Measurements from ENCODE around the gene NDUFA13.

The NDUFA13 gene

DNA sequence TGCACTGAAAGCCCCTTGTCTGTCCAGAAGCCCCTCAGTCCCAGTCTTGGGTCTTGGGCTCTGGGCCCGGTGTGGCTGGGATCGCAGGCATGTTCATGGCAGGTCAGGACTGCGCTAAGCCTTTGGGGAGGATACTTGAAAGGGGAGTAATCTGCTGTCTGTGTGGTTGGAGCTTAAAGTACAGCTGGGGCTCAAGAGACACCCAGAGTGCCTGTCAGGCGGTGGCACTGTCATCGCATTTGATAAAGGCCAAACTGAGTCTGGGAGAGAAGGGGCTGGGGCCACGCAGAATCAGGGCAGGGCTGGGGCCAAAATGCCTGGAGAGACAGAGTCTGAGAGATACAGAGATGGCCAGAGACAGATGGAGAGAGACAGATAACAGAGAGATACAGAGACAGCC, 17.8 kb downstream of the NDUFA13 start (continued):
- TF ChIP-seq, protein P1, sequence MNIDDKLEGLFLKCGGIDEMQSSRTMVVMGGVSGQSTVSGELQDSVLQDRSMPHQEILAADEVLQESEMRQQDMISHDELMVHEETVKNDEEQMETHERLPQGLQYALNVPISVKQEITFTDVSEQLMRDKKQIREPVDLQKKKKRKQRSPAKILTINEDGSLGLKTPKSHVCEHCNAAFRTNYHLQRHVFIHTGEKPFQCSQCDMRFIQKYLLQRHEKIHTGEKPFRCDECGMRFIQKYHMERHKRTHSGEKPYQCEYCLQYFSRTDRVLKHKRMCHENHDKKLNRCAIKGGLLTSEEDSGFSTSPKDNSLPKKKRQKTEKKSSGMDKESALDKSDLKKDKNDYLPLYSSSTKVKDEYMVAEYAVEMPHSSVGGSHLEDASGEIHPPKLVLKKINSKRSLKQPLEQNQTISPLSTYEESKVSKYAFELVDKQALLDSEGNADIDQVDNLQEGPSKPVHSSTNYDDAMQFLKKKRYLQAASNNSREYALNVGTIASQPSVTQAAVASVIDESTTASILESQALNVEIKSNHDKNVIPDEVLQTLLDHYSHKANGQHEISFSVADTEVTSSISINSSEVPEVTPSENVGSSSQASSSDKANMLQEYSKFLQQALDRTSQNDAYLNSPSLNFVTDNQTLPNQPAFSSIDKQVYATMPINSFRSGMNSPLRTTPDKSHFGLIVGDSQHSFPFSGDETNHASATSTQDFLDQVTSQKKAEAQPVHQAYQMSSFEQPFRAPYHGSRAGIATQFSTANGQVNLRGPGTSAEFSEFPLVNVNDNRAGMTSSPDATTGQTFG (tag by site-specific recombination; IDR thresholded peaks at IDR 0.05; ENCODE audit: borderline replicate concordance), result no peak
- no peak for TF ChIP-seq ZNF610 (tag by site-specific recombination; IDR thresholded peaks at IDR 0.05; ENCODE audit: borderline replicate concordance)
- no peak for TF ChIP-seq ZNF510 (tag by site-specific recombination; IDR thresholded peaks at IDR 0.05; ENCODE audit: insufficient replicate concordance)
- TF ChIP-seq, protein P2, sequence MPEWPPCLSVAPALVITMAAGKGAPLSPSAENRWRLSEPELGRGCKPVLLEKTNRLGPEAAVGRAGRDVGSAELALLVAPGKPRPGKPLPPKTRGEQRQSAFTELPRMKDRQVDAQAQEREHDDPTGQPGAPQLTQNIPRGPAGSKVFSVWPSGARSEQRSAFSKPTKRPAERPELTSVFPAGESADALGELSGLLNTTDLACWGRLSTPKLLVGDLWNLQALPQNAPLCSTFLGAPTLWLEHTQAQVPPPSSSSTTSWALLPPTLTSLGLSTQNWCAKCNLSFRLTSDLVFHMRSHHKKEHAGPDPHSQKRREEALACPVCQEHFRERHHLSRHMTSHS (tag by site-specific recombination; IDR thresholded peaks at IDR 0.05), result no peak
- TF ChIP-seq ZNF214 (tag by site-specific recombination; IDR thresholded peaks at IDR 0.05; ENCODE audit: borderline replicate concordance), result no peak
- no peak for TF ChIP-seq ZNF645 (tag by site-specific recombination; IDR thresholded peaks at IDR 0.05)
- TF ChIP-seq ZNF23 (tag by site-specific recombination; IDR thresholded peaks at IDR 0.05; ENCODE audit: borderline replicate concordance), result no peak
- TF ChIP-seq GLIS2 (tag by site-specific recombination; IDR thresholded peaks at IDR 0.05), result no peak
- TF ChIP-seq GLI4 (tag by site-specific recombination; IDR thresholded peaks at IDR 0.05), result no peak
- no peak for TF ChIP-seq ZXDB (tag by site-specific recombination; IDR thresholded peaks at IDR 0.05)
- TF ChIP-seq ZNF561 (tag by site-specific recombination; IDR thresholded peaks at IDR 0.05; ENCODE audit: borderline replicate concordance), result no peak
- no peak for TF ChIP-seq SETDB1 (IDR thresholded peaks at IDR 0.05; ENCODE audit: insufficient read length, low read length)
- TF ChIP-seq ZNF530 (tag by site-specific recombination; IDR thresholded peaks at IDR 0.05; ENCODE audit: low read depth), result no peak

DNA sequence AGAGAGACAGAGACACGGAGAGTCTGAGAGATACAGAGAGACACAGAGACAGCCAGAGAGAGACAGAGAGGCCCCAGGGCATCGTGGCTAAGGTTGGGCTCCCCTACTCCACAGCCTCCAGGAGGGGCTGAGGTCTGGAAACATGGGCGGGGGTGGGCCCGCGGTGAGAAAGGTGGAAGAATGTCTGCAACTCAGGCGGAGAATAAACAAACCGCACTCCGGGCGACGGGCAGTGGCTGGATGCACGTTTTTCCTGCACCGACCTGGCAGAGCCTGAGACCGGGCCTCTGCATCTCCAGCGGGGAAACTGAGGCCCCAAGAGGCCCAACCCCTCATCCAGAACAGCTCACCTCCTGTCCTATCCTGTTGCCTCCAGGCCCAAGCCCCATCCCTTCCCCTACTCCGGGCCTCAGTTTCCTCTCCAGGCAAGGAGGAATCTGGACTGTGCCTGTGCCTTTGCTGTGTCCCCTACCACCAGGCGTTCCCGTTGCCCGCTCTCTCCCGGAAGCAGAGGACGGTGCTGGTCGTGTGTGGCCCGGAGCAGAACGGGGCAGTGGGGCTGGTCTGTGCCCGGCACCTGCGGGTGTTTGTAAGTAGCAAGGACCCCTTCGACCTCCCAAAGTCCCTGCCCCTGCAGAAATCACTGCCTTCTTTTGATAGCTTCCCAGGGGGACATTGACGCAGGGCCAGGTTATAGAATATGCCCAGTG, 18.7 kb downstream of the NDUFA13 start:
- Histone ChIP-seq H3K4me1 (ENCODE audit: control insufficient read depth, insufficient read depth, low read length) (no peaks in the 10 kb centered on the region; the same call in 1 of the 2 replicates), H3K36me3 (ENCODE audit: control insufficient read depth in 2 of 2, insufficient read depth in 1 of 2, low read length in 2 of 2) (peaks cover 10 to 29% of the 10 kb centered on the region in 2 experiments; a peak in 1 of 3 replicates), H3K9me3 (ENCODE audit: control insufficient read depth, insufficient read depth, low read depth, low read length) (no peaks in the 10 kb centered on the region), H3K27ac (ENCODE audit: extremely low read depth, low read depth, low read length) (no peak overlapping the region), H3K4me3 (ENCODE audit: low read depth, low read length) (no peak overlapping the region)
- ChIA-PET POLR2A (interaction anchor here (1.2 to 1.7 kb wide), 2 partner anchors 15 to 20 kb away, joined by 4 to 5 read pairs; no protein-coding TSS in a partner anchor), CTCF (interaction anchor here (1.3 to 7.3 kb wide), 2 partner anchors 19 to 109 kb away, joined by 5 to 75 read pairs; partner anchors contain the start of gene GMIP)
- TF ChIP-seq ZNF362 (tag by site-specific recombination; IDR thresholded peaks at IDR 0.05), result no peak
